ENCODE results near the gene RAMACL.

Gene RAMACL

GRCh38 chr6:166556336-166556735, 30.1 kb downstream of the RAMACL start:
- no peaks in the 10 kb centered on the region for H3K36me3 ChIP-seq (ENCODE audit: insufficient read depth, low read length)
- no peaks in the 10 kb centered on the region for H3K79me2 ChIP-seq (ENCODE audit: insufficient read depth, low read length)
- no peaks in the 10 kb centered on the region for H3K4me1 ChIP-seq (ENCODE audit: insufficient read depth, low read length, severe bottlenecking)
- H3K9me2 ChIP-seq (ENCODE audit: low read depth, low read length) = no peaks in the 10 kb centered on the region
- H3K27me3 ChIP-seq (ENCODE audit: insufficient read depth, low read length) = no peaks in the 10 kb centered on the region
- no peak overlapping the region for H2AFZ ChIP-seq (ENCODE audit: low read length)
- no peak overlapping the region for H3K9ac ChIP-seq (ENCODE audit: low read length)
- no peaks in the 10 kb centered on the region for H4K20me1 ChIP-seq (ENCODE audit: insufficient read depth, low read length)
- H3K4me3 ChIP-seq (ENCODE audit: low read depth, low read length, poor library complexity, severe bottlenecking) = no peak overlapping the region
- no peaks in the 10 kb centered on the region for H3F3A ChIP-seq (ENCODE audit: insufficient read depth, low read length)
- no peak for TF ChIP-seq EZH2 (IDR thresholded peaks at IDR 0.05; ENCODE audit: borderline replicate concordance, low read length)
- TF ChIP-seq CTCF (IDR thresholded peaks at IDR 0.05; ENCODE audit: low read length) = no peak
- H3K9me3 ChIP-seq (ENCODE audit: low read length) = no peaks in the 10 kb centered on the region
- H3K4me2 ChIP-seq (ENCODE audit: low read length) = no peak overlapping the region
- H3K27ac ChIP-seq (ENCODE audit: low read depth, low read length, poor library complexity, severe bottlenecking) = no peak overlapping the region

GRCh38 chr6:166555086-166555485, 31.4 kb downstream of the RAMACL start:
- no peaks in the 10 kb centered on the region for H4K20me1 ChIP-seq (ENCODE audit: insufficient read depth, low read length)
- no peaks in the 10 kb centered on the region for H3K36me3 ChIP-seq (ENCODE audit: insufficient read depth, low read length)
- no peak overlapping the region for H3K4me3 ChIP-seq (ENCODE audit: low read depth, low read length, poor library complexity, severe bottlenecking)
- H3K27me3 ChIP-seq (ENCODE audit: insufficient read depth, low read length) = no peaks in the 10 kb centered on the region
- H3K9me3 ChIP-seq (ENCODE audit: low read length) = no peaks in the 10 kb centered on the region
- no peak overlapping the region for H2AFZ ChIP-seq (ENCODE audit: low read length)
- H3K27ac ChIP-seq (ENCODE audit: low read depth, low read length, poor library complexity, severe bottlenecking) = no peak overlapping the region
- TF ChIP-seq CTCF (IDR thresholded peaks at IDR 0.05; ENCODE audit: low read length) (no peak), EZH2 (IDR thresholded peaks at IDR 0.05; ENCODE audit: borderline replicate concordance, low read length) (no peak)
- no peak overlapping the region for H3K9ac ChIP-seq (ENCODE audit: low read length)
- H3K4me1 ChIP-seq (ENCODE audit: insufficient read depth, low read length, severe bottlenecking) = no peaks in the 10 kb centered on the region
- no peaks in the 10 kb centered on the region for H3K79me2 ChIP-seq (ENCODE audit: insufficient read depth, low read length)
- H3K9me2 ChIP-seq (ENCODE audit: low read depth, low read length) = no peaks in the 10 kb centered on the region
- H3F3A ChIP-seq (ENCODE audit: insufficient read depth, low read length) = no peaks in the 10 kb centered on the region
- H3K4me2 ChIP-seq (ENCODE audit: low read length) = no peak overlapping the region

- no peak overlapping the region for H3K9ac ChIP-seq (ENCODE audit: low read length)
- TF ChIP-seq CTCF (IDR thresholded peaks at IDR 0.05; ENCODE audit: low read length) (no peak), EZH2 (IDR thresholded peaks at IDR 0.05; ENCODE audit: borderline replicate concordance, low read length) (no peak)
- no peaks in the 10 kb centered on the region for H3K9me2 ChIP-seq (ENCODE audit: low read depth, low read length)
- H2AFZ ChIP-seq (ENCODE audit: low read length) = no peak overlapping the region
- no peak overlapping the region for H3K27ac ChIP-seq (ENCODE audit: low read depth, low read length, poor library complexity, severe bottlenecking)
- H3K36me3 ChIP-seq (ENCODE audit: insufficient read depth, low read length) = no peaks in the 10 kb centered on the region
- no peaks in the 10 kb centered on the region for H3F3A ChIP-seq (ENCODE audit: insufficient read depth, low read length)
- H3K27me3 ChIP-seq (ENCODE audit: insufficient read depth, low read length) = no peaks in the 10 kb centered on the region
- no peaks in the 10 kb centered on the region for H4K20me1 ChIP-seq (ENCODE audit: insufficient read depth, low read length)
- no peaks in the 10 kb centered on the region for H3K79me2 ChIP-seq (ENCODE audit: insufficient read depth, low read length)
- no peak overlapping the region for H3K4me2 ChIP-seq (ENCODE audit: low read length)
- H3K9me3 ChIP-seq (ENCODE audit: low read length) = no peaks in the 10 kb centered on the region
- no peak overlapping the region for H3K4me3 ChIP-seq (ENCODE audit: low read depth, low read length, poor library complexity, severe bottlenecking)
- H3K4me1 ChIP-seq (ENCODE audit: insufficient read depth, low read length, severe bottlenecking) = no peaks in the 10 kb centered on the region
Measured at GRCh38 chr6:166554316-166554715, 32.2 kb downstream of the RAMACL start.

All from OCI-LY1 (cell line).